Stimulated activated CD4-positive, alpha-beta T cell treated with anti-CD3 and anti-CD28 coated beads, Interleukin-2, amount 100 ng/mL, for 4 hours (primary cell): ENCODE data around the gene POLR3H.
"Not testable (repeated sequence)": the region's sequence is repeated elsewhere in the genome, so short reads cannot be mapped to it uniquely, and the experiment has no call there.

ENCODE experiments used
- DNase-seq: peaks from one replicate; pipeline ENCODE4 v3.0.0-alpha.2; 2020; ENCODE audit warnings: low read depth

POLR3H gene

GRCh38 chr22:41543854-41544670 is at the start of gene POLR3H:
Gene POLR3H, minus strand, starts transcription at chr22:41544470. Its CDS starts 369 bp downstream, at chr22:41544101.
- DNase-seq = peak; percentile 97

GRCh38 chr22:41593336-41593960 is 49.2 kb upstream of the POLR3H start:
- DNase-seq = not testable (repeated sequence)

GRCh38 chr22:41589391-41590241 is 45.3 kb upstream of the POLR3H start, which contains the start of gene PMM1:
Gene PMM1, minus strand, starts transcription at chr22:41589840. Its CDS starts 35 bp downstream, at chr22:41589805.
- DNase-seq = peak; percentile 100

GRCh38 chr22:41587347-41587723 is 43.1 kb upstream of the POLR3H start:
- no peak for DNase-seq

- no peak for DNase-seq
These were observed 41.6 kb upstream of the POLR3H start for GRCh38 chr22:41585898-41586297.

- DNase-seq = no peak
These were observed 40.6 kb upstream of the POLR3H start for GRCh38 chr22:41584881-41585280.

GRCh38 chr22:41582694-41583093 is 38.4 kb upstream of the POLR3H start:
- DNase-seq = no peak

GRCh38 chr22:41579997-41580355 is 35.7 kb upstream of the POLR3H start:
- no peak for DNase-seq

- no peak for DNase-seq
These were observed 35.2 kb upstream of the POLR3H start for GRCh38 chr22:41579297-41579996.

- DNase-seq = no peak
These were observed 34.5 kb upstream of the POLR3H start for GRCh38 chr22:41578818-41579217.

GRCh38 chr22:41578114-41578513 is 33.8 kb upstream of the POLR3H start:
- no peak for DNase-seq

- no peak for DNase-seq
These were observed 32.6 kb upstream of the POLR3H start for GRCh38 chr22:41576877-41577276.

- no peak for DNase-seq
These were observed 31.3 kb upstream of the POLR3H start for GRCh38 chr22:41575533-41575932.

- no peak for DNase-seq
These were observed 30.6 kb upstream of the POLR3H start for GRCh38 chr22:41574847-41575381.

- DNase-seq = no peak
These were observed 29.4 kb upstream of the POLR3H start for GRCh38 chr22:41573677-41574076.

- not testable (repeated sequence) for DNase-seq
These were observed 28.0 kb upstream of the POLR3H start for GRCh38 chr22:41572305-41572704.

- no peak for DNase-seq
These were observed 27.5 kb upstream of the POLR3H start for GRCh38 chr22:41571786-41572185.

GRCh38 chr22:41570221-41570620 is 26.0 kb upstream of the POLR3H start:
- no peak for DNase-seq

GRCh38 chr22:41568811-41569210 is 24.5 kb upstream of the POLR3H start:
- DNase-seq = no peak

GRCh38 chr22:41567512-41567768 is 23.2 kb upstream of the POLR3H start:
- DNase-seq = no peak

- no peak for DNase-seq
These were observed 21.3 kb upstream of the POLR3H start for GRCh38 chr22:41565403-41566054.
